Left lung (tissue), 10 donors: ENCODE measurements around the gene MSL2. TPM values are rescaled to one million over a fixed set of nuclear protein-coding genes. Genes with fewer than 3 reads are reported as not detected.

Source experiments
- ATAC-seq: fragments of 200-7000 bp; cut with Tn5 transposase; one replicate; pipeline ENCODE4 v1.9.1; 2020; ENCODE audit warnings: moderate library complexity
- DNase-seq, 4 donors: peaks; one replicate each; pipeline ENCODE4 v3.0.0-alpha.2; 2013 to 2020
- H3K27ac ChIP-seq, 2 donors: fragments of 200-600 bp; sonication (generic) in 1 of 2; one replicate each; pipeline versions ENCODE4 v1.5.0 to v1.8.0; 2020 to 2021
- H3K27me3 ChIP-seq, 2 donors: fragments of 200-600 bp; sonication (generic) in 1 of 2; one replicate each; pipeline versions ENCODE4 v1.5.0 to v1.8.0; 2020 to 2021
- H3K36me3 ChIP-seq, 2 donors: fragments of 200-600 bp; sonication (generic) in 1 of 2; one replicate each; pipeline versions ENCODE4 v1.5.0 to v1.8.0; 2020 to 2021
- H3K4me1 ChIP-seq, 2 donors: fragments of 200-600 bp; one replicate each; pipeline ENCODE4 v1.8.0; 2021
- H3K4me3 ChIP-seq, 2 donors: fragments of 200-600 bp; sonication (generic) in 1 of 2; one replicate each; pipeline versions ENCODE4 v1.5.0 to v1.8.0; 2020 to 2021; ENCODE audit warnings: mild to moderate bottlenecking in 1 of 2
- H3K9me3 ChIP-seq, 2 donors: fragments of 200-600 bp; sonication (generic) in 1 of 2; one replicate each; pipeline versions ENCODE4 v1.5.0 to v1.8.0; 2020 to 2021
- intact Hi-C, 2 donors: fragments of 100-400 bp; cut with DNase I; formaldehyde crosslinking; loops; one replicate each; pipeline versions ENCODE4 v1.11.2 to v1.14.2; 2022
- polyA plus RNA-seq, 6 donors: library from polyadenylated mRNA; unstranded; fragments of 120-200 nt; gene quantifications; one replicate each; pipeline ENCODE4 v1.2.1, GENCODE V29; 2013; ENCODE audit not compliant: insufficient read length in 6 of 6
- total RNA-seq, 2 donors: library from RNA; stranded (reverse); fragmentation: NEBNext Ultra II Directional; extraction: Animal tissue kit (Norgen Biotek cat#: 25700); gene quantifications; one replicate each; pipeline ENCODE4 v1.2.1, GENCODE V29; 2021
- TF ChIP-seq, protein P1 (sequence below), 2 donors: fragments of 200-600 bp; sonication (generic) in 1 of 2; IDR thresholded peaks; one replicate each; pipeline versions ENCODE4 v1.5.0 to v1.8.0; 2021; ENCODE audit warnings: antibody characterized with exemption in 2 of 2
- donor health status: DM: no; HTN: yes; CAD: no.
- donor health status: DM: no; HTN: no; CAD: no.

MSL2 gene
- total and polyA plus RNA-seq, 8 donors = 25.8 to 51.3 (median 44.9) TPM

DNA sequence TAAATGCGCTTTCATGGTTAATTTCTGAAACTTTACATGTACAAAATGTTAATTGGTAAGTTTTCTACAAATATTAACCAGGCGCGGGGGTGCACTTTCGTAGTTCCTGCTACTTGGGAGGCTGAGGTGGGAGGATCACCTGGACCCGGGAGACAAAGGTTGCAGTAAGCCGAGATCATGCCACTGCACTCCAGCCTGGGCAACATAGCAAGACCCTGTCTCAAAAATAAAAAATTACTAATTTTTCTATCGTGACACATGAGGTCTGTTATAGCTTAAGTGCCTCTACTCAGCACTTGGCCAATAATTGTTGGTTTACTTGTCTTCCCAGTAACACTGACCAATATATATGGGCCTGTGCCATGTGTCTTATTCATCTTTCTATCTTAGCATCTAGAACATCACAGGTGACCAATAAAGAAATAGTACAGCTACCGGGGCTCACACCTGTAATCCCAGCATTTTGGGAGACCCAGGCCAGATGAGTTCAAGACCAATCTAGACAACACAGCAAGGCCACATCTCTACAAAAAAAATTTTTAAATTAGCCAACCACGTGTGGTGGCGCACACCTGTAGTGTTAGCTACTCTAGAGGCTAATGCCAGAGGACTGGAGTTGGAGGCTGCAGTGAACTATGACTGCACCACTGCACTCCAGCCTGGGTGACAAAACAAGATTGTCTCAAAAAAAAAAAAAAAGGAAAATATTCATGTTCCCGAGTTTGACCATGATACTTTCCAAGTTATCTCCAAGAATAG, 6.1 kb downstream of the MSL2 start:
- peaks cover 26 to 87% of the 10 kb centered on the region in 2 donors for H3K4me1 ChIP-seq
- DNase-seq (no peak), ATAC-seq (no peak)
- H3K27ac ChIP-seq = no peak overlapping the region
- intact Hi-C loops = no loop called here
- H3K4me3 ChIP-seq = no peak overlapping the region
- H3K36me3 ChIP-seq = no peaks in the 10 kb centered on the region
- no peaks in the 10 kb centered on the region for H3K27me3 ChIP-seq
- TF ChIP-seq, protein P1, sequence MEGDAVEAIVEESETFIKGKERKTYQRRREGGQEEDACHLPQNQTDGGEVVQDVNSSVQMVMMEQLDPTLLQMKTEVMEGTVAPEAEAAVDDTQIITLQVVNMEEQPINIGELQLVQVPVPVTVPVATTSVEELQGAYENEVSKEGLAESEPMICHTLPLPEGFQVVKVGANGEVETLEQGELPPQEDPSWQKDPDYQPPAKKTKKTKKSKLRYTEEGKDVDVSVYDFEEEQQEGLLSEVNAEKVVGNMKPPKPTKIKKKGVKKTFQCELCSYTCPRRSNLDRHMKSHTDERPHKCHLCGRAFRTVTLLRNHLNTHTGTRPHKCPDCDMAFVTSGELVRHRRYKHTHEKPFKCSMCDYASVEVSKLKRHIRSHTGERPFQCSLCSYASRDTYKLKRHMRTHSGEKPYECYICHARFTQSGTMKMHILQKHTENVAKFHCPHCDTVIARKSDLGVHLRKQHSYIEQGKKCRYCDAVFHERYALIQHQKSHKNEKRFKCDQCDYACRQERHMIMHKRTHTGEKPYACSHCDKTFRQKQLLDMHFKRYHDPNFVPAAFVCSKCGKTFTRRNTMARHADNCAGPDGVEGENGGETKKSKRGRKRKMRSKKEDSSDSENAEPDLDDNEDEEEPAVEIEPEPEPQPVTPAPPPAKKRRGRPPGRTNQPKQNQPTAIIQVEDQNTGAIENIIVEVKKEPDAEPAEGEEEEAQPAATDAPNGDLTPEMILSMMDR (IDR thresholded peaks at IDR 0.05) = no peak
- H3K9me3 ChIP-seq = no peaks in the 10 kb centered on the region

DNA sequence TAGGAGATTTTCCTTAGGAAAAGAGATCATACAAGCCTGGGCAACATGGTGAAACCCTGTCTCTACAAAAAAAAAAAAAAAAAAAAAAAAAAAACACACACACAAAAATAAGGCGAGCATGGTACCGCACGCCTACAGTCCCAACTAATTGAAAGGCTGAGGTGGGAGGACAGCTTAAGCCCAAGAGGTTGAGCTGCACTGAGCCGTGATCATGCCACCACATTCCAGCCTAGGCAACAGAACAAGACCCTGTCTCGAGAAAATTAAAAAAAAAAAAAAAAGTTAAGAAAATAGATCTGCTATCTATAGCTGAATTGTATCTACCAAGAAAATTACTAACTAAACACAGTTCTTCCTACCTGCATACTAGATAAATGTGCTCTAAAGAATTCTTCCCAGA, 7.1 kb downstream of the MSL2 start:
- no peak overlapping the region for H3K4me3 ChIP-seq
- H3K4me1 ChIP-seq = peaks cover 26 to 97% of the 10 kb centered on the region in 2 donors
- no peaks in the 10 kb centered on the region for H3K36me3 ChIP-seq
- ATAC-seq (no peak), DNase-seq (no peak)
- TF ChIP-seq, protein P1 (IDR thresholded peaks at IDR 0.05) = no peak
- H3K9me3 ChIP-seq = no peaks in the 10 kb centered on the region
- intact Hi-C loops = no loop called here
- no peak overlapping the region for H3K27ac ChIP-seq
- H3K27me3 ChIP-seq = no peaks in the 10 kb centered on the region

DNA sequence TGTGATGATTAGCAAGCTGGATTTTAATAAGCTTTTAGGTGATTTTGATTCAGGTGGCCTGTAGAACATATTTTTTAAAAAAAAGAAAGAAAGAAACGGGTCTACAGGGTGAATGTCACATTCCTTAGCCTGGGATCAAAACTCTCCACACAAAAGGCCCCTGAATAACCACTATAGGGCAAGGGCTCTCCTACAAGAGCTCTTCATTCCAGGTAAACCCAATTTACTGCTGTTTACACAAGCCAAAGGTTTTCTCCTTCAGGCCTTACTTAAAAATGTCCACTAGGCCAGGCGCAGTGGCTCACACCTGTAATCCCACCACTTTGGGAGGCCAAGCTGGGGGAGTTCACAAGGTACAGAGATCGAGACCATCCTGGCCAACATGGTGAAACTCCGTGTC, 8.3 kb downstream of the MSL2 start:
- Histone ChIP-seq H3K4me1 (peaks cover 26 to 95% of the 10 kb centered on the region in 2 donors), H3K4me3 (no peak overlapping the region), H3K9me3 (no peaks in the 10 kb centered on the region), H3K27ac (peak overlapping the region in 1 of 2 donors; percentile 9), H3K36me3 (no peaks in the 10 kb centered on the region), H3K27me3 (no peaks in the 10 kb centered on the region)
- ATAC-seq = peak; percentile 75
- DNase-seq = peak in 1 of 4 donors; percentile 14
- intact Hi-C loops = no loop called here
- TF ChIP-seq, protein P1 (IDR thresholded peaks at IDR 0.05) = no peak

DNA sequence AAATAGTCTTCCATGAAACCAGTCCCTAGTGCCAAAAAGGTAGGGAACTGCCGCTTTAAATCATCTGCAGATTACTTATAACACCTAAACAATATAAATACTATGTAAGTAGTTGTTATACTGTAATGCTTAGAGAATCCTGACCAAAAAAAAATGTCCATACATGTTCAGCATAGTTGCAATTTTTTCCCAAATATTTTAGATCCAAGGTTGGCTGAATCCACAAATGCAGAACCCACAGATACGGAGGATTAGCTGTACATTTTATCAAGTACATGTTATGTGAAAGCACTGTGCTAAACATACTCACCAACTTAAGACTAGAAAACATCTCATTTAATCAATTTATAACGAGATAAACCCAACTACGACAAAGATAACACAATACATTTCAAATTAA, 9.3 kb downstream of the MSL2 start:
- H3K27ac ChIP-seq = peak overlapping the region in 1 of 2 donors; percentile 55
- ATAC-seq = no peak

DNA sequence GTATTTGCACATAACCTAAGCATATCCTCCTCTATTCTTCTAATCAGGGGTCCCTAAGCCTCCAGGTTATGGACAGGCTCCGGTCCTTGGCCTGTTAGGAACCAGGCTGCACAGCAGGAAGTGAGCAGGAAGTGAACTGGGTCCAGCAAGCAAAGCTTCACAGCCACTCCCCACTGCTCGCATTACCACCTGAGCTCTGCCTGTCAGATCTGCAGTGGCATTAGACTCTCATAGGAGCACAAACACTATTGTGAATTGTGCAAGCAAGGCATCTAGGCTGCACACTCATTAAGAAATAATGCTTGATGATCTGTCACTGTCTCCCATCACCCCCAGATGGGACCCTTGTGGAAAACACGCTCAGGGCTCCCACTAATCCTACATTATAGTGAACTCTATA, 9.8 kb downstream of the MSL2 start:
- Histone ChIP-seq H3K27me3 (no peaks in the 10 kb centered on the region), H3K36me3 (no peaks in the 10 kb centered on the region), H3K9me3 (no peaks in the 10 kb centered on the region), H3K4me1 (peaks cover 17 to 91% of the 10 kb centered on the region in 2 donors), H3K4me3 (no peak overlapping the region), H3K27ac (peak overlapping the region in 1 of 2 donors; percentile 55)
- ATAC-seq (peak; percentile 77), DNase-seq (peak in 1 of 4 donors; percentile 51)
- intact Hi-C loops = no loop called here
- TF ChIP-seq, protein P1 (IDR thresholded peaks at IDR 0.05) = no peak

More for the DNA sequence above, 9.3 kb downstream of the MSL2 start:
- Histone ChIP-seq H3K9me3 (no peaks in the 10 kb centered on the region), H3K27me3 (no peaks in the 10 kb centered on the region), H3K36me3 (no peaks in the 10 kb centered on the region), H3K4me1 (peaks cover 21 to 93% of the 10 kb centered on the region in 2 donors), H3K4me3 (no peak overlapping the region)
- TF ChIP-seq, protein P1 (IDR thresholded peaks at IDR 0.05) = no peak
- intact Hi-C loops = no loop called here
- no peak for DNase-seq
